ENCODE data around the gene LRCH1. TPM values are rescaled to one million over a fixed set of nuclear protein-coding genes. Genes with fewer than 3 reads are reported as not detected.

LRCH1 gene
- total and polyA plus RNA-seq, 10 of the 15 experiments (the other 5 are each of a cell fraction or from before 2014, with no cell fraction given), result 5.3 to 48.9 (median 14.4) TPM

DNA sequence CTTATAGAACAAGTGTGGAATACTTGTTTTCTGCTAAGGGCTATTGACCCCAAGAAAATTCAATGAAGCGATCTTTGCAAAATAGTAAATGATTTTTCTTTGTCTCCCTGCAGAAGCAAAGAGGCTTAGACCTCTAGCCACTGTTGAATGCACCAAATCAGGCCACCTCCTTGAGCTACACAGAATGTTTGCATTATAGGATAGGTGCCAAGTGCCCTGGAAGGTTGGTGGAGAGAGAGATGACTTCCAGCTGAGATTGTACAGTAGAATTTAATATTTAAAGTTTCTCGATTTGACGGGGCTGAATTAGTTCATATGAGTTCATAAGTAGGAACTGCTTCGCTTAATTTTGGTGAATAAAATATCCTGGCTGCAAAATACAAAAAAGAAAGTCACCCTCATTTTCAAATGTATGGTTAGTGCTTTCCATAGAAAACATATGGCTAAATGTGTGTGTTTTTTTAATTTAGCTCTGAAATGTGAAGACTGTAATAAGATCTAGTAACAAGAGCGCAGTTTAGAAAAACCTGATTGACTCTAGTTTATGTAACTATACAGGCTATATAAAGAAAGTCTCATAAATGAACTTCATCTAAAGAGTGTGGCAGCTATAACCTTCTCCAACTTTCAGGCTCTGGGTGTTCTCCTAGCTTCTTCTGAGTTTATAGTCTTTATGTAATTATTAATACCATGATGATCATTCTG, 41.6 kb downstream of the LRCH1 start:
- peaks cover 77% of the 10 kb centered on the region for H3K4me1 ChIP-seq (ENCODE audit: control insufficient read depth, insufficient read depth, low read length)
- no peak for DNase-seq (ENCODE audit: low read depth, low spot score)
- ChIA-PET RAD21 (ENCODE audit: unreplicated experiment) (interaction anchor here (0.6 to 8.1 kb wide), 15 partner anchors 8 to 72 kb away, joined by 3 to 97 read pairs (median 5); partner anchors contain the start of gene LRCH1), POLR2A (interaction anchor here (0.7 to 4.5 kb wide), 17 partner anchors 10 to 416 kb away, joined by 3 to 56 read pairs (median 4); partner anchors contain the start of gene LRCH1), CTCF (interaction anchor here (0.9 to 2.9 kb wide), 6 partner anchors 9 to 65 kb away, joined by 3 to 9 read pairs (median 6); partner anchors contain the start of gene LRCH1), SMC1A (ENCODE audit: uncharacterized antibody, unreplicated experiment) (interaction anchor here (0.6 to 30.5 kb wide), 20 partner anchors 12 to 412 kb away, joined by 3 to 367 read pairs (median 6); no protein-coding TSS in a partner anchor)
- H3K79me2 ChIP-seq (ENCODE audit: control insufficient read depth, insufficient read depth, low read length), result peaks cover 99% of the 10 kb centered on the region
- intact Hi-C loops (cut with micrococcal nuclease; ENCODE audit: unreplicated experiment) (no loop called here), in situ Hi-C loops (cut with MboI) (no loop called here)
- no peak overlapping the region for H3K9ac ChIP-seq (ENCODE audit: control insufficient read depth, insufficient read depth, low read length)
- 0 out of 4 replicates have a peak, but pooled peaks cover 0 to 3% of the 10 kb centered on the region in 2 experiments for H3K36me3 ChIP-seq (ENCODE audit: control insufficient read depth in 2 of 2, insufficient read depth in 2 of 2, low read length in 1 of 2)
- TF ChIP-seq SP1 (IDR thresholded peaks at IDR 0.05; ENCODE audit: low read depth, low read length) (no peak), NBN (IDR thresholded peaks at IDR 0.05) (no peak), MEF2B (IDR thresholded peaks at IDR 0.05; ENCODE audit: partially characterized antibody, poor library complexity, severe bottlenecking) (no peak), CBX5 (IDR thresholded peaks at IDR 0.05; ENCODE audit: low read depth) (no peak), KDM1A (IDR thresholded peaks at IDR 0.05; ENCODE audit: borderline replicate concordance) (no peak), NFYB (IDR thresholded peaks at IDR 0.05; ENCODE audit: insufficient read depth, low read depth, low read length) (no peak), RBBP5 (conservative IDR thresholded peaks at IDR 0.05) (no peak)
- H3K9me3 ChIP-seq (replicated peaks; ENCODE audit: control insufficient read depth, insufficient read depth, low read length), result no peaks in the 10 kb centered on the region
- no peak for FAIRE-seq
- peak overlapping the region; percentile 62; the same call in 1 of the 2 replicates for H3K27ac ChIP-seq (ENCODE audit: control insufficient read depth, insufficient read depth)
- WGBS (ENCODE audit: insufficient coverage, insufficient replicate concordance, low lambda C conversion rate, missing lambda C conversion rate), result 39% methylated on average over 5 of the region's 5 CpGs
- H4K20me1 ChIP-seq (ENCODE audit: control insufficient read depth, insufficient read depth), result no peaks in the 10 kb centered on the region
- no peak overlapping the region for H2AFZ ChIP-seq (ENCODE audit: control insufficient read depth, low read depth, low read length)
- no peak for ATAC-seq
- peak overlapping the region; percentile 91 for H3K4me2 ChIP-seq (ENCODE audit: control insufficient read depth, insufficient read depth)
- H3K27me3 ChIP-seq (replicated peaks in 1 of 2; ENCODE audit: control insufficient read depth in 2 of 2, insufficient read depth in 2 of 2, low read length in 1 of 2), result no peaks in the 10 kb centered on the region
- no TSS peak for BruUV-seq (replicated peaks)
- H3K4me3 ChIP-seq, result peak overlapping the region; percentile 20; the same call in 1 of the 2 replicates

Measured in GM12878 (cell line).